ENCODE measurements around the gene MFAP5. TPM values are rescaled to one million over a fixed set of nuclear protein-coding genes. Genes with fewer than 3 reads are reported as not detected.

Gene MFAP5
- total and polyA plus RNA-seq, 2 of the 4 experiments (the other 2 are of a cell fraction) = 0.90 to 1.9 TPM

DNA sequence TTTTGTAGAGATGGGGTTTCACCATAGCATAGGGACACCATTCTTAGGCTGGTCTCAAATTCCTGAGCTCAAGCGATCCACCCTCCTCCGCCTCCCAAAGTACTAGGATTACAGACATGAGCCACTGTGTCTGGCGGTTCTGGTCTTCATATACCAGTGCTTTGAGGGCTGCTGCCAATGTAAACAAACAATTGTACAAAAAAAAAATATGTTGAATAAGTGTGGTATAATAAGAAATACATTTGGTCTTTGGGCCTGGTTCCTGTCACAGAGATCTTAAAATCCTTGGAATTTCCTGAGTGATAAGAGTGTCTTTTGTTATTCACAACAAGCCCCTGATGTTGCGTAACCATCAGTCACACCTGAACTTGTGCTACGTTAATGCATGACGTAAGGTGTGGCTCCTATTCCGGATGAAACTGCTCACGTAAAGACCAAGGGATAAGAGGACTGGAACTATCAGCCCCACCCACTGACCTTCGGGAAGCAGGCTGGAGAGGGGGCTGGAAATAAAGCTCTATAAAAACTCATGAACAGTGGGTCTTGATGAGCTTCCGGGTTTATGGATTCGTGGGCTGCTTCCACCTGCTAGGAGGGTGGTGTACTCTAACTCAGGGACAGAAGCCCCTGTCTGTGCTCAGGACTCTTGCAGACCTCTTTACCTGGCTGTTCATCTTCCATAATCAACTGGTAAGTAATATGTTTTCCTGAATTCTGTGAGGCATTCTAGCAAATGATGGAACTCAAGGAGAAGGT, 18.7 kb upstream of the MFAP5 start:
- Histone ChIP-seq H4K5ac (ENCODE audit: low read depth, low read length) (no peak overlapping the region), H3K79me1 (ENCODE audit: low read depth in 1 of 2, low read length in 2 of 2) (no peaks in the 10 kb centered on the region), H3K23ac (ENCODE audit: low read depth, low read length) (no peak overlapping the region), H2BK120ac (ENCODE audit: low read depth, low read length) (no peak overlapping the region), H4K91ac (ENCODE audit: insufficient read depth, low read depth, low read length) (no peak overlapping the region), H3K14ac (replicated peaks; ENCODE audit: low read depth, low read length) (no peak overlapping the region), H3K9me3 (ENCODE audit: control insufficient read depth, insufficient read depth, low read length) (no peaks in the 10 kb centered on the region), H3K4me2 (ENCODE audit: low read depth, low read length) (no peak overlapping the region), H3K9me1 (ENCODE audit: insufficient read depth, low read length) (no peaks in the 10 kb centered on the region), H3K36me3 (ENCODE audit: control insufficient read depth, insufficient read depth, low read length) (no peaks in the 10 kb centered on the region), H2AK5ac (ENCODE audit: low read depth, low read length) (no peak overlapping the region), H2BK15ac (ENCODE audit: low read depth, low read length) (no peak overlapping the region), H3K4me1 (ENCODE audit: control insufficient read depth, insufficient read depth, low read length) (no peaks in the 10 kb centered on the region), H3K56ac (ENCODE audit: extremely low read depth, insufficient read depth, low read length) (no peak overlapping the region), H3K4ac (ENCODE audit: low read depth, low read length) (no peak overlapping the region), H3K27me3 (ENCODE audit: control insufficient read depth, insufficient read depth, low read length) (no peaks in the 10 kb centered on the region; the same call in 1 of the 2 replicates), H3K9ac (ENCODE audit: low read depth, low read length) (no peak overlapping the region), H4K8ac (ENCODE audit: low read depth in 2 of 2, low read length in 2 of 2) (no peak overlapping the region), H2AFZ (replicated peaks; ENCODE audit: low read length, poor library complexity) (peak overlapping the region; percentile 37), H4K20me1 (ENCODE audit: insufficient read depth, low read length) (no peaks in the 10 kb centered on the region), H3K4me3 (ENCODE audit: insufficient read depth, low read depth, low read length) (no peak overlapping the region), H2BK5ac (ENCODE audit: low read depth, low read length, poor library complexity, severe bottlenecking) (no peak overlapping the region), H2AK9ac (replicated peaks; ENCODE audit: low read depth, low read length, poor library complexity) (peak overlapping the region; percentile 31), H3K18ac (ENCODE audit: low read depth, low read length) (no peak overlapping the region), H2BK20ac (ENCODE audit: low read depth, low read length) (no peak overlapping the region), H3K27ac (ENCODE audit: insufficient read depth, low read length) (no peak overlapping the region)
- DNase-seq (peak; percentile 43), ATAC-seq (ENCODE audit: low read depth) (peak; percentile 32; the same call in 1 of the 2 replicates)
- POLR2A ChIA-PET (ENCODE audit: unreplicated experiment) = no interaction called here
- CTCF ChIA-PET = interaction anchor here (0.6 to 2.3 kb wide), 9 partner anchors 22 to 788 kb away, joined by 3 to 13 read pairs (median 5); no protein-coding TSS in a partner anchor
- TF ChIP-seq CEBPB (IDR thresholded peaks at IDR 0.05; ENCODE audit: low read depth, low read length) (peak; percentile 94), NFE2L2 (IDR thresholded peaks at IDR 0.05; ENCODE audit: low read depth, low read length) (no peak)
- BruUV-seq (replicated peaks) = no TSS peak
- dilution Hi-C loops (cut with HindIII; ENCODE audit: low sequenced_read_pairs, unreplicated experiment) (no loop called here), in situ Hi-C loops (cut with MboI; ENCODE audit: low sequenced_read_pairs) (loop anchor here (5.0 kb wide), 1 partner anchor 211 kb away; no protein-coding TSS in a partner anchor), intact Hi-C loops (cut with micrococcal nuclease) (no loop called here)
- WGBS, 2 experiments (ENCODE audit: extremely low coverage in 2 of 2, insufficient read length in 1 of 2) = no CpG with 5 or more reads among the region's 11 CpGs
